ENCODE data around the gene HACD1. TPM values are rescaled to one million over a fixed set of nuclear protein-coding genes. Genes with fewer than 3 reads are reported as not detected.

HACD1 gene
- total RNA-seq, 4 donors from 2014 or later = 11.0 to 23.8 (median 16.7) TPM

GRCh38 chr10:17616403-17617030 lies 657 bp downstream of the HACD1 start:
- intact Hi-C loops (cut with DNase I) = no loop called here
- Histone ChIP-seq H3K4me1 (peaks cover 0 to 31% (median 5%) of the 10 kb centered on the region in 3 donors), H3K36me3 (no peaks in the 10 kb centered on the region), H3K27me3 (peaks cover 0 to 3% (median 0%) of the 10 kb centered on the region in 4 donors), H3K27ac (peak overlapping the region; percentile 81 to 95 (median 94)), H3K9me3 (no peaks in the 10 kb centered on the region), H3K4me3 (peak overlapping the region; percentile 64 to 97 (median 96))
- TF ChIP-seq CTCF (IDR thresholded peaks at IDR 0.05) = no peak
- no peak for TF ChIP-seq POLR2A (IDR thresholded peaks at IDR 0.05)
- DNase-seq = no peak
- WGBS, 2 donors = 6 to 7% methylated on average over 11 to 24 of the region's 48 CpGs

GRCh38 chr10:17609523-17610079 lies 7.6 kb downstream of the HACD1 start:
- intact Hi-C loops (cut with DNase I) = loop anchor here (5.0 to 10.0 kb wide), 2 partner anchors 138 to 495 kb away; no protein-coding TSS in a partner anchor
- DNase-seq = no peak
- WGBS, 2 donors = 75 to 77% methylated on average over 13 of the region's 13 CpGs
- H3K36me3 ChIP-seq = no peaks in the 10 kb centered on the region
- no peaks in the 10 kb centered on the region for H3K9me3 ChIP-seq
- no peaks in the 10 kb centered on the region for H3K27me3 ChIP-seq
- TF ChIP-seq POLR2A (IDR thresholded peaks at IDR 0.05) (no peak), CTCF (IDR thresholded peaks at IDR 0.05) (no peak)
- H3K27ac ChIP-seq = no peak overlapping the region
- no peak overlapping the region for H3K4me3 ChIP-seq
- peaks cover 0 to 13% (median 0%) of the 10 kb centered on the region in 3 donors for H3K4me1 ChIP-seq

- Histone ChIP-seq H3K9me3 (no peaks in the 10 kb centered on the region), H3K4me1 (no peaks in the 10 kb centered on the region), H3K27ac (no peak overlapping the region), H3K4me3 (no peak overlapping the region), H3K36me3 (no peaks in the 10 kb centered on the region), H3K27me3 (no peaks in the 10 kb centered on the region)
- no peak for DNase-seq
- WGBS, 2 donors = 59% methylated on average over 9 of the region's 9 CpGs
- TF ChIP-seq POLR2A (IDR thresholded peaks at IDR 0.05) (no peak), CTCF (IDR thresholded peaks at IDR 0.05) (peak; percentile 62 to 91 (median 78))
- intact Hi-C loops (cut with DNase I) = loop anchor here (5.0 to 10.0 kb wide), 2 partner anchors 140 to 497 kb away; no protein-coding TSS in a partner anchor
These were observed 9.4 kb downstream of the HACD1 start for GRCh38 chr10:17607603-17608332.

GRCh38 chr10:17607060-17607459 lies 10.1 kb downstream of the HACD1 start:
- H3K27me3 ChIP-seq = no peaks in the 10 kb centered on the region
- peaks cover 0 to 1% (median 0%) of the 10 kb centered on the region in 3 donors for H3K36me3 ChIP-seq
- no peaks in the 10 kb centered on the region for H3K4me1 ChIP-seq
- no peaks in the 10 kb centered on the region for H3K9me3 ChIP-seq
- intact Hi-C loops (cut with DNase I) = loop anchor here (5.0 to 10.0 kb wide), 2 partner anchors 140 to 498 kb away; no protein-coding TSS in a partner anchor
- no peak for TF ChIP-seq CTCF (IDR thresholded peaks at IDR 0.05)
- TF ChIP-seq POLR2A (IDR thresholded peaks at IDR 0.05) = no peak
- H3K27ac ChIP-seq = no peak overlapping the region
- WGBS, 2 donors = 66 to 67% methylated on average over 2 of the region's 2 CpGs
- H3K4me3 ChIP-seq = no peak overlapping the region
- DNase-seq = no peak

Data from esophagus squamous epithelium (tissue), 5 donors.